ENCODE results near the gene ZNF391.

ZNF391 gene

DNA sequence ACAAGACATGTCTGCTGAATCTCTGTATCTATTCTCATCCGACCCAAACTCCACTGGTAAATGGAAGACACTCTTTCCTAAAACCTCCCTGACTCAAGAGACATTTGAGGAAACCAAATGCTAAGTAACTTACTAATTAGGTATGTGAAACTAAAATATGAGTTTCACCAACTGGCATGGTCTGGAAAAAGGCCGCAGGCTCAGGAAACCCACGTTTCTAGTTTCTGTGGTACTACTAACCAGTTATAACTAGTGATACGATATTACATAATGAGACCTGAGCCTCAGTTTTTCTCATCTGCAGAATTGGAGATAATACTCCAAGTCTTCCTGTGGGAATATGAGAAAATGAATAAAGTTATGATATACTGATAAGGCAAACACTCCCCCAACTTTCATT is 39.9 kb downstream of the ZNF391 start:
- TF ChIP-seq, protein P1, sequence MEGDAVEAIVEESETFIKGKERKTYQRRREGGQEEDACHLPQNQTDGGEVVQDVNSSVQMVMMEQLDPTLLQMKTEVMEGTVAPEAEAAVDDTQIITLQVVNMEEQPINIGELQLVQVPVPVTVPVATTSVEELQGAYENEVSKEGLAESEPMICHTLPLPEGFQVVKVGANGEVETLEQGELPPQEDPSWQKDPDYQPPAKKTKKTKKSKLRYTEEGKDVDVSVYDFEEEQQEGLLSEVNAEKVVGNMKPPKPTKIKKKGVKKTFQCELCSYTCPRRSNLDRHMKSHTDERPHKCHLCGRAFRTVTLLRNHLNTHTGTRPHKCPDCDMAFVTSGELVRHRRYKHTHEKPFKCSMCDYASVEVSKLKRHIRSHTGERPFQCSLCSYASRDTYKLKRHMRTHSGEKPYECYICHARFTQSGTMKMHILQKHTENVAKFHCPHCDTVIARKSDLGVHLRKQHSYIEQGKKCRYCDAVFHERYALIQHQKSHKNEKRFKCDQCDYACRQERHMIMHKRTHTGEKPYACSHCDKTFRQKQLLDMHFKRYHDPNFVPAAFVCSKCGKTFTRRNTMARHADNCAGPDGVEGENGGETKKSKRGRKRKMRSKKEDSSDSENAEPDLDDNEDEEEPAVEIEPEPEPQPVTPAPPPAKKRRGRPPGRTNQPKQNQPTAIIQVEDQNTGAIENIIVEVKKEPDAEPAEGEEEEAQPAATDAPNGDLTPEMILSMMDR (IDR thresholded peaks at IDR 0.05) = no peak

DNA sequence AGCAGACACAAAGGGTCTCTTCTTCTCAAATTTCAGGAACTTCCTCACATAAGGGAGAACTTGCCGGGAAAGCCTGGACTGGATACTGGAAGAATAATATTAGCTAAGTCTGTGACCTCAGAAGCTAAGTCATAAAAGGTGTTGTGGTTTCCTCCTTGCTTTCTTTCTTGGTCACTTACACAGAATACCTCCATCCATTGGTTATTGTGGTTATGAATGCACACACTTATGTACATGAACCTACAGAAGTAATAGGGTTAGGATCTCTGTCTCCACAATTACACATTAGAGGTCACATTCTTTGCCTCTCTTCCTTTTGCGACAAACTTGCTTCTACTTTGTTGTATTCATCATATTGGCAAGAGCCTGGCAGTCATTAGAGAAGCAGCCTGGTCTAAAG is 40.4 kb downstream of the ZNF391 start:
- TF ChIP-seq, protein P1 (IDR thresholded peaks at IDR 0.05) = no peak

DNA sequence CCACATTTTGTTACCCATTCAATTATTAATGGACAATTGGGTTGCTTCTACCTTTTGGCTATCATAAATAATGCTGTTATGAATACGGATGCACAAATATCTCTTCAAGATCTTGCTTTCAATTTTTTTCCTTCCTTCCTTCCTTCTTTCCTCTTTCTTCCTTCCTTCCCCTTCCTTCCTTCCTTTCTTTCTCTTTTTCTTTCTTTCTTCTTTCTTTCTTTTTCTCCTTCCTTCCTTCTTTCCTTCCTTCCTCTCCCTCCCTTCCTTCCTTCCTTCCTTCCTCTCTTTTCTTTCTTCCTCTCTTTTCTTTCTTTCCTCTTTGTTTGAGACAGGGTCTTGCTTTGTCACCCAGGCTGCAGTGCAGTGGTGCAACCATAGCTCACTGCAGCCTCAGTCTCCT is 45.2 kb downstream of the ZNF391 start:
- TF ChIP-seq, protein P1 (IDR thresholded peaks at IDR 0.05) = no peak

DNA sequence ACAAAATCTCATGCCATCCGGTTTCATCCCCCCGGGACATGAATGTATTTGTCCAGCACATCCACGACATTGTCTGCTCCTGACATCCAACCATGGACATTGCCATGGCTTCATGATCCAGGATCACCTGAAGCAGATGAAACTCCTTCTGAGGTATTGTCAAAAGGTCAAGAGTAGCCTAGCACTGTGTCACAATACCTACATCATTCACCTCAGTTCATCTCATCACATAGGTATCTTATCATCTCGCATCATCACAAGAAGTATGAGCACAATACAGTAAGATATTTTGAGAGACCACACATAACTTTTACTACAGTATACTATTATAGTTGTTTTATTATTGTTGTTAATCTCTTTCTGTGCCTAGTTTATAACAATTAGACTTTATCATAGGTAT is 50.8 kb downstream of the ZNF391 start:
- TF ChIP-seq, protein P1 (IDR thresholded peaks at IDR 0.05) = no peak

DNA sequence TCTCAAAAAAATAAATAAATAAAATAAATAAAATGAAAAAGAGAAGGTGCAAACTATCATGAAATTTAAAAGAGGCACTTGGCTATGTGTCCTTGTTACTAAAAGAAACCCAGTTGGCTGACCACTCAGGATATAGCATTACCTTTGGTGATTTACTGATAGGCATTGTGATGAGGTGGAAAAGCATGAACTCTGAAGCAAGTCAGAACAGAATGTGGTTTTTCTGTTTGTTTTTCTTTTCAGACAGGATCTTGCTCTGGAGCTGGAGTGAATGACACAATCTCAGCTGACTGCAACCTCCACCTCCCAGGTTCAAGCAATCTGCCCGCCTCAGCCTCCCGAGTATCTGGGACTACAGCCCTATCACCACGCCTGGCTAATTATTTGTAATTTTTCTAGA is 52.4 kb downstream of the ZNF391 start:
- TF ChIP-seq, protein P1 (IDR thresholded peaks at IDR 0.05) = no peak

DNA sequence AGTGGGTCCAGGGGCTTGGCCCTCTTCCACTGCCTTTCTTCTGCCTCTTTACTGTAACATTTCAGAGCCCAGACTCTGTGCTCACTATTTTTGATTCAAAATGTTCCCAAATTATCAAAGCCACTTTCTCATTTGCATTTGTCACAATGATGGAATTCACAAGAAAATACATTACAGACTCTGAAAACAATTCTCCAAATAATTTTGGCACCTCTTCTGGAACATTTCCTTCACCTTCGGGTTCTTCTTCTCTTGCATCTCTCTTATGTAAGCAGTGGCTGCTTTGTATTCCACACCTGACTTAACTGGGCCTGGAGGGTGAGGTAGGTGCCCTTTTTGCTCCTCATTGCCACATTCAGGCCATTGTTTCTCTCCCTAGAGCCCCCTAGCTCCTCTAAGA is 54.4 kb downstream of the ZNF391 start:
- TF ChIP-seq, protein P1 (IDR thresholded peaks at IDR 0.05) = no peak

DNA sequence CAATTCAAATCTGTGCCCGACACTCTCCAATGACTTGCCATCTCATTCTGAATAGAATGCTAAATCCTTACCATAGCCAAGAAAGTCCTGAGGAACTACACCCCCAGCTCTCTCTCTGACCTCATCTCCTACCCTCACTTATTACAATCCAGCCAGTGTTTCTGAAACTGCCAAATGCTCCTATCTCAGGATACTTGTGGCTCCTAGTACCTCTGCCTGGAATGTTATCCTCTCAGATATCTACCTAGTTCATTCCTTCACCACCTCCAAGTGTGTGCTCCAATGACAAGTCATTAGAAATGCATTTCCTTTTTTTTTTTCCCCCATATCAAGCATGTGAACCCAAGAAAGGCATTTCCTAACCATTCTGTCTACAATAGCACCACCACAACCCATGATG is 59.9 kb downstream of the ZNF391 start:
- TF ChIP-seq, protein P1 (IDR thresholded peaks at IDR 0.05) = no peak

DNA sequence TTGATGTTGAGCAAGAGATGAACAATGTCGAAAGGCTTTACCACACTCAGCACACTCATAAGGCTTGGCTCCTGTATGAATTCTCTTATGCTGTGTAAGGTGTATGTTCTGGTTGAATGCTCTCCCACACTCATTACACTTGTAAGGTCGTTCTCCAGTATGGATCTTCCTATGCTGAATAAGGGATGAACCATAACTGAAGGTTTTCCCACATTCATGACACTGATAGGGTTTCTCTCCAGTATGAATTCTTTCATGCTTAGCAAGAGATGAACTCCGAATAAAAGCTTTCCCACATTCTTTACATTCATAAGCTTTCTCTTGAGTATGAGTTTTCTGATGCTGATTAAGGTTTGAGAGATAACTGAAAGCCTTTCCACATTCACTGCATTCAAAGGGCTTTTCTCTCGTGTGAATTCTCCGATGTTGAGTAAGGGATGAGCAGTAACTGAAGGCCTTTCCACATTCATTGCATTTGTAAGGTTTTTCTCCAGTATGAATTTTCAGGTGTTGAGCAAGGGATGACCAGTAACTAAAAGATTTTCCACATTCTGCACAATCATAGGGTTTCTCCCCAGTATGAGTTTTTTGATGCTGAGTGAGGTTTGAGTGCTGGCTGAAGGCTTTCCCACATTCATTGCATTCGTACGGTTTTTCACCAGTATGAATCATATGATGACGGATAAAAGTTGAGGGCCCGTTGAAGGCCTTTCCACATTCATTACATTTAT is 63.3 kb downstream of the ZNF391 start:
- TF ChIP-seq, protein P1 (IDR thresholded peaks at IDR 0.05) = no peak

Measured in LNCAP (cell line).